Right lobe of liver (tissue), 4 donors: Measurements from ENCODE around the gene MYZAP.

ENCODE experiments used
- CTCF ChIP-seq, 4 donors: fragments of 200-600 bp in 3 of 4; fragments of 450-650 bp in 1 of 4; IDR thresholded peaks; one replicate each; pipeline versions ENCODE4 v1.5.1 to v1.8.0; 2016 to 2022; ENCODE audit warnings: antibody characterized with exemption in 4 of 4, mild to moderate bottlenecking in 2 of 4
- POLR2A ChIP-seq: fragments of 450-650 bp; IDR thresholded peaks from one replicate; pipeline ENCODE4 v1.6.1; 2017; ENCODE audit warnings: antibody characterized with exemption, mild to moderate bottlenecking
- donor health status: DM: no; HTN: no; CAD: no.
- donor health status: DM: no; HTN: no; CAD: no.
- donor health status: DM: no; HTN: yes; CAD: no.

- TF ChIP-seq CTCF (IDR thresholded peaks at IDR 0.05) (no peak), POLR2A (no peak)
These were observed 20.0 kb upstream of the MYZAP start for GRCh38 chr15:57571725-57572124.
